MCF 10A (cell line): Measurements from ENCODE around the gene CDC16. TPM values are rescaled to one million over a fixed set of nuclear protein-coding genes. Genes with fewer than 3 reads are reported as not detected.

ENCODE experiments used
- BruUV-seq: library from RNA; stranded (reverse); fragments of 400-500 nt; replicated peaks from 2 replicates; lab custom pipeline; 2021; lab: Mats Ljungman, UMichigan
- CTCF ChIA-PET: fragments of 300-600 bp; sonication (Branson Sonifier 250); formaldehyde crosslinking; extraction: SDS; loops from one replicate; lab custom pipeline; 2021; ENCODE audit warnings: antibody characterized with exemption, inconsistent platforms; lab: Yijun Ruan, JAX
- POLR2A ChIA-PET: fragments of 300-600, 350-650 bp; sonication (Branson Sonifier 250); formaldehyde crosslinking; extraction: SDS; loops from one replicate; lab custom pipeline; 2020; ENCODE audit warnings: antibody characterized with exemption, inconsistent platforms; lab: Yijun Ruan, JAX
- DNase-seq: peaks from one replicate; pipeline ENCODE4 v3.0.0-alpha.2; 2018; ENCODE audit not compliant: unreplicated experiment
- H3K27ac Mint-ChIP-seq: one replicate; pipeline ENCODE4 v1.8.0; 2022; ENCODE audit warnings: mild to moderate bottlenecking, low read depth, mixed read lengths; ENCODE audit not compliant: unreplicated experiment
- H3K27me3 Mint-ChIP-seq: one replicate; pipeline ENCODE4 v1.8.0; 2022; ENCODE audit warnings: mixed read lengths; ENCODE audit not compliant: insufficient read depth, unreplicated experiment
- H3K36me3 Mint-ChIP-seq: one replicate; pipeline ENCODE4 v1.8.0; 2022; ENCODE audit warnings: mild to moderate bottlenecking, moderate library complexity, mixed read lengths; ENCODE audit not compliant: insufficient read depth, unreplicated experiment
- H3K4me1 Mint-ChIP-seq: one replicate; pipeline ENCODE4 v1.8.0; 2022; ENCODE audit warnings: mixed read lengths; ENCODE audit not compliant: insufficient read depth, unreplicated experiment
- H3K4me3 Mint-ChIP-seq: one replicate; pipeline ENCODE4 v1.8.0; 2022; ENCODE audit warnings: mild to moderate bottlenecking, moderate library complexity, mixed read lengths; ENCODE audit not compliant: unreplicated experiment
- H3K9me3 Mint-ChIP-seq: one replicate; pipeline ENCODE4 v1.8.0; 2022; ENCODE audit warnings: mixed read lengths; ENCODE audit not compliant: unreplicated experiment
- CTCF ChIP-seq: fragments of 200-600 bp; IDR thresholded peaks from one replicate; pipeline ENCODE4 v1.8.0; 2022; ENCODE audit warnings: antibody characterized with exemption, mild to moderate bottlenecking; ENCODE audit not compliant: unreplicated experiment
- intact Hi-C: fragments of 100-400 bp; cut with micrococcal nuclease; formaldehyde crosslinking; loops from 2 replicates; pipeline ENCODE4 v1.14.1; 2022
- total RNA-seq: library from RNA; stranded (reverse); gene quantifications from 2 replicates; pipeline ENCODE4 v1.2.3, GENCODE V29; 2022

The CDC16 gene
- total RNA-seq, 1 experiment from 2014 or later: 72.4 TPM

DNA sequence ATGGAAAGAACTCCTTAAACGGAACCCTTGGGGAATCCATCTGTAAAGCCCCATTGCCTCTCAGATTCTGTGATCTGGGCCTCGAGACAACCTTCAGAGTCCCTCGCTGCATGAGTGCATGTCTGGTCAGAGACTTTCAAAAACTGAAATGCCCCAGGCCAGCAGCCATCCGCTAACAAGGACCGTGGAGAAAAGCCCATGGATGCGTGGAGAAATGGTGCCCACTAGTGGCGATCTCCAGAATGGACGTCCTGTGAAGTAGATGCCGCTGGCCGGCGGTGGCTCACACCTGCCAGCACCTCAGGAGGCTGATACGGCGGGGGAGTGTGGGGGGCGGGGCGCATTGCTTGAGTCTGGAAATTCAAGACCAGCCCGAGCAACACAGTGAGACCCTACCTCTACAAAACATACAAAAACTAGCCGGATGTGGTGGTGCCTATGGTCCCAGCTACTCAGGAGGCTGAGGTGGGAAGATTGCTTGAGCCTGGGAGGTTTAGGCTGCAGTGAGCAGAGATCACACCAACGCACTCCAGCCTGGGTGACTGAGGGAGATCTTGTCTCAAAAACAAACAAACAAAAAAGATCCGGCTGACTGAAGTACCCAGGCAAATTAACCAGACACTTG, 7.9 kb upstream of the CDC16 start:
- H3K9me3 Mint-ChIP-seq: no peaks in the 10 kb centered on the region
- no peaks in the 10 kb centered on the region for H3K27me3 Mint-ChIP-seq
- no peaks in the 10 kb centered on the region for H3K36me3 Mint-ChIP-seq
- TF ChIP-seq CTCF: peak; percentile 96
- DNase-seq: peak; percentile 84
- H3K4me1 Mint-ChIP-seq: peaks cover 6% of the 10 kb centered on the region
- ChIA-PET CTCF (interaction anchor here (0.7 to 1.8 kb wide), 7 partner anchors 14 to 279 kb away, joined by 3 to 11 read pairs (median 4); no protein-coding TSS in a partner anchor), POLR2A (interaction anchor here (1.1 kb wide), 1 partner anchor 162 kb away, joined by 5 read pairs; no protein-coding TSS in a partner anchor)
- BruUV-seq: no TSS peak
- H3K4me3 Mint-ChIP-seq: no peak overlapping the region
- no peak overlapping the region for H3K27ac Mint-ChIP-seq
- intact Hi-C loops: loop anchor here (1.0 to 5.0 kb wide), 5 partner anchors 75 to 410 kb away; partner anchors contain the start of gene RASA3

DNA sequence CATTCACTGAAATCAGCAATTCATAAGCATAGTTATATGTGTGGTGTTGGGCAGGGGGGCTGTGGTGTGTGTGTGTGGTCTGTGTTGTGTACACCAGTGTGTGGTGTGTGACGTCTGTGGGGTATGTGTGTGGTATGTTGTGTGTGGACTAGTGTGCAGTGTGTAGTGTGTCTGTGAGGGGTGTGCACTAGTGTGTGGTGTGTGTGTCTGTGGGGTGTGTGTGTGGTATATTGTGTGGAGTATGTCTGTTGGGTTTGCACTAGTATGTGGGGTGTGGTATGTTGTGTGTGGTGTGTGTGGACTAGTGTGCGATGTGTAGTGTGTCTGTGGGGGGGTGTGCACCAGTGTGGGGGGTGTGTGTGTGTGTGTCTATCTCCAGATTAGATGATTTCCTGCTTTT, 7.2 kb upstream of the CDC16 start:
- ChIA-PET POLR2A (no interaction called here), CTCF (interaction anchor here (0.7 to 1.8 kb wide), 6 partner anchors 149 to 900 kb away, joined by 3 to 11 read pairs (median 4); no protein-coding TSS in a partner anchor)
- DNase-seq: no peak
- Mint-ChIP-seq H3K27ac (no peak overlapping the region), H3K9me3 (no peaks in the 10 kb centered on the region), H3K4me1 (peaks cover 6% of the 10 kb centered on the region), H3K4me3 (no peak overlapping the region), H3K27me3 (no peaks in the 10 kb centered on the region), H3K36me3 (no peaks in the 10 kb centered on the region)
- no peak for TF ChIP-seq CTCF
- BruUV-seq: no TSS peak
- intact Hi-C loops: loop anchor here (2.0 to 5.0 kb wide), 3 partner anchors 75 to 411 kb away; partner anchors contain the start of gene RASA3

- CTCF ChIA-PET: interaction anchor here (0.6 to 1.7 kb wide), 9 partner anchors 14 to 901 kb away, joined by 3 to 8 read pairs (median 4); no protein-coding TSS in a partner anchor
- H3K27me3 Mint-ChIP-seq: no peaks in the 10 kb centered on the region
- POLR2A ChIA-PET: interaction anchor here (1.2 kb wide), 1 partner anchor 408 kb away, joined by 4 read pairs; no protein-coding TSS in a partner anchor
Measured at GRCh38 chr13:114228176-114228575, 6.5 kb upstream of the CDC16 start.

More at GRCh38 chr13:114228176-114228575, 6.5 kb upstream of the CDC16 start:
- no peak for TF ChIP-seq CTCF
- no peak for DNase-seq
- BruUV-seq: no TSS peak
- Mint-ChIP-seq H3K9me3 (no peaks in the 10 kb centered on the region), H3K27ac (no peak overlapping the region), H3K4me1 (peaks cover 6% of the 10 kb centered on the region), H3K4me3 (no peak overlapping the region), H3K36me3 (no peaks in the 10 kb centered on the region)
- intact Hi-C loops: loop anchor here (5.0 kb wide), 2 partner anchors 76 to 96 kb away; partner anchors contain the start of gene RASA3
